Endothelial cell of umbilical vein (primary cell): ENCODE results near the gene DIP2A. TPM values are rescaled to one million over a fixed set of nuclear protein-coding genes. Genes with fewer than 3 reads are reported as not detected.

ENCODE experiments used
- BruUV-seq: library from RNA; stranded (reverse); fragments of 400-500 nt; replicated peaks from 2 replicates; lab custom pipeline; 2021; lab: Mats Ljungman, UMichigan
- CTCF ChIA-PET: fragments of 300-600, 350-600 bp; sonication (Branson Sonifier 250); formaldehyde crosslinking; loops from one replicate; lab custom pipeline; 2021; ENCODE audit warnings: antibody characterized with exemption, inconsistent platforms; lab: Charles Lee
- POLR2A ChIA-PET: fragments of 300-600, 350-600 bp; sonication (Branson Sonifier 250); formaldehyde crosslinking; loops from one replicate; lab custom pipeline; 2021; ENCODE audit warnings: antibody characterized with exemption, inconsistent platforms; lab: Charles Lee
- DNase-seq: peaks from one replicate; pipeline ENCODE4 v3.0.0-alpha.2; 2011; ENCODE audit warnings: low read depth, low spot score
- FAIRE-seq: peaks from 2 replicates; lab custom pipeline; 2011; peaks lifted over from hg19 to GRCh38; lab: Jason Lieb, UNC
- H2AFZ ChIP-seq: 2 replicates; pipeline ENCODE4 v1.6.0; 2012; ENCODE audit warnings: low read depth, low read length, control low read depth, inconsistent platforms
- H3K27ac ChIP-seq: 2 replicates; pipeline ENCODE4 v1.5.1; 2011; ENCODE audit warnings: low read depth, mild to moderate bottlenecking, control low read depth, low read length, moderate library complexity; ENCODE audit not compliant: insufficient read depth
- H3K27me3 ChIP-seq, 2 experiments: 2 replicates each; pipeline versions ENCODE4 v1.6.0 to v1.6.1; 2011; ENCODE audit warnings: low read length in 2 of 2, mixed read lengths in 1 of 2; ENCODE audit not compliant: control insufficient read depth in 2 of 2, insufficient read depth in 2 of 2
- H3K36me3 ChIP-seq, 2 experiments: 2 replicates in 1 of 2; 3 replicates in 1 of 2; pipeline ENCODE4 v1.5.1; 2011; ENCODE audit warnings: low read length in 2 of 2, mild to moderate bottlenecking in 1 of 2, moderate library complexity in 1 of 2; ENCODE audit not compliant: control insufficient read depth in 2 of 2, insufficient read depth in 2 of 2; ENCODE audit errors: extremely low read depth in 1 of 2
- H3K4me1 ChIP-seq: 3 replicates; pipeline ENCODE4 v1.5.1; 2011; ENCODE audit warnings: mild to moderate bottlenecking, low read length; ENCODE audit not compliant: control insufficient read depth, insufficient read depth; ENCODE audit errors: extremely low read depth
- H3K4me2 ChIP-seq: 2 replicates; pipeline ENCODE4 v1.6.1; 2011; ENCODE audit warnings: low read length, control low read depth, mixed read lengths; ENCODE audit not compliant: insufficient read depth
- H3K4me3 ChIP-seq, 3 experiments: fragments of 200-600 bp in 1 of 3; sonication (generic), shearing (Covaris generic) in 1 of 3; replicated peaks in 1 of 3; 2 replicates each; pipeline ENCODE4 v1.5.1; 2011 to 2016; ENCODE audit warnings: control low read depth in 3 of 3, low read length in 3 of 3, mild to moderate bottlenecking in 2 of 3, inconsistent platforms in 1 of 3, low read depth in 1 of 3, moderate library complexity in 1 of 3; ENCODE audit not compliant: insufficient read depth in 1 of 3
- H3K79me2 ChIP-seq: 2 replicates; pipeline ENCODE4 v1.6.0; 2012; ENCODE audit warnings: low read length, inconsistent platforms; ENCODE audit not compliant: control insufficient read depth, insufficient read depth
- H3K9ac ChIP-seq: replicated peaks from 2 replicates; pipeline ENCODE3; 2011; ENCODE audit warnings: low read length, control low read depth; ENCODE audit not compliant: insufficient read depth; ENCODE audit errors: extremely low read depth
- H3K9me1 ChIP-seq: replicated peaks from 3 replicates; pipeline ENCODE4 v1.6.0; 2011; ENCODE audit warnings: mild to moderate bottlenecking, low read length; ENCODE audit not compliant: control insufficient read depth, insufficient read depth; ENCODE audit errors: extremely low read depth
- H3K9me3 ChIP-seq: replicated peaks from 2 replicates; pipeline ENCODE4 v1.5.1; 2012; ENCODE audit warnings: low read length, inconsistent platforms; ENCODE audit not compliant: control insufficient read depth, insufficient read depth
- H4K20me1 ChIP-seq: replicated peaks from 2 replicates; pipeline ENCODE3; 2011; ENCODE audit warnings: mild to moderate bottlenecking, low read length; ENCODE audit not compliant: control insufficient read depth, insufficient read depth; ENCODE audit errors: extremely low read depth
- CTCF ChIP-seq, 2 donors: IDR thresholded peaks; 1 replicate in 1 of 2; 2 replicates in 1 of 2; pipeline ENCODE4 v1.5.1; 2011; ENCODE audit warnings: low read length in 2 of 2, mild to moderate bottlenecking in 2 of 2, moderate library complexity in 2 of 2, control low read depth in 1 of 2, inconsistent platforms in 1 of 2, low read depth in 1 of 2; ENCODE audit not compliant: insufficient read depth in 1 of 2; ENCODE audit errors: extremely low read depth in 1 of 2
- EZH2 ChIP-seq: IDR thresholded peaks from 2 replicates; pipeline ENCODE4 v1.6.1; 2012; ENCODE audit warnings: borderline replicate concordance, low read depth, mild to moderate bottlenecking, moderate library complexity, low read length, inconsistent platforms; ENCODE audit not compliant: severe bottlenecking
- FOS ChIP-seq: IDR thresholded peaks from 2 replicates; pipeline ENCODE4 v1.6.1; 2011; ENCODE audit warnings: mild to moderate bottlenecking, low read length, moderate library complexity, borderline replicate concordance; ENCODE audit not compliant: insufficient read depth
- GATA2 ChIP-seq: IDR thresholded peaks from 2 replicates; pipeline ENCODE4 v1.7.0; 2011; ENCODE audit warnings: low read depth, mild to moderate bottlenecking, moderate library complexity, mixed read lengths, low read length; ENCODE audit not compliant: insufficient read length, insufficient read depth
- JUN ChIP-seq: IDR thresholded peaks from 2 replicates; pipeline ENCODE4 v1.6.1; 2011; ENCODE audit warnings: borderline replicate concordance, low read depth; ENCODE audit not compliant: insufficient read length, insufficient read depth
- MAX ChIP-seq: IDR thresholded peaks from 2 replicates; pipeline ENCODE4 v1.6.1; 2011; ENCODE audit not compliant: insufficient read depth, insufficient read length
- MYC ChIP-seq: IDR thresholded peaks from one replicate; pipeline ENCODE4 v1.6.1; 2011; ENCODE audit warnings: mild to moderate bottlenecking, low read depth, low read length
- POLR2A ChIP-seq: IDR thresholded peaks from 2 replicates; pipeline ENCODE4 v1.6.1; 2012; ENCODE audit warnings: low read depth, mild to moderate bottlenecking, control low read depth, low read length
- POLR2AphosphoS5 ChIP-seq: IDR thresholded peaks from 2 replicates; pipeline ENCODE4 v1.6.1; 2012; ENCODE audit warnings: low read depth, mild to moderate bottlenecking, control low read depth, low read length, moderate library complexity; ENCODE audit not compliant: insufficient read depth
- dilution Hi-C: fragments of 300-500 bp; cut with MboI; formaldehyde crosslinking; loops from one replicate; pipeline ENCODE4 v1.15.0; 2019; ENCODE audit warnings: low sequenced_read_pairs; ENCODE audit not compliant: extremely low pct_ligation_motif_present
- intact Hi-C: fragments of 100-400 bp; cut with micrococcal nuclease; formaldehyde crosslinking; loops from one replicate; pipeline ENCODE4 v1.10.0; 2022
- polyA plus RNA-seq, 4 experiments: library from polyadenylated mRNA; depleted of rRNA in 3 of 4; stranded (reverse) in 3 of 4; unstranded in 1 of 4; fragments of >200 nt; gene quantifications; 2 replicates each; pipeline versions ENCODE4 v1.2.1 to v1.2.3, GENCODE V29; 2011 to 2012; ENCODE audit warnings: missing spikeins in 1 of 4
- total RNA-seq: library from RNA; stranded (reverse); gene quantifications from 2 replicates; pipeline ENCODE4 v1.2.3, GENCODE V29; 2021

Gene DIP2A
- total and polyA plus RNA-seq, 2 donors (not counting 3 experiments of a cell fraction or from before 2014, with no cell fraction given) = 34.5 to 62.1 TPM

GRCh38 chr21:46483300-46484295 is 24.9 kb downstream of the DIP2A start:
- peaks cover 2 to 5% of the 10 kb centered on the region in 2 experiments for H3K36me3 ChIP-seq
- H3K4me3 ChIP-seq = no peak overlapping the region
- H3K27ac ChIP-seq = no peak overlapping the region
- POLR2A ChIA-PET = no interaction called here
- H3K9me1 ChIP-seq = no peaks in the 10 kb centered on the region
- TF ChIP-seq GATA2 = no peak
- TF ChIP-seq POLR2A = no peak
- TF ChIP-seq EZH2 = no peak
- no peak for TF ChIP-seq MAX
- TF ChIP-seq JUN = no peak
- no peak for TF ChIP-seq MYC
- no peak for TF ChIP-seq FOS
- no peak for TF ChIP-seq POLR2AphosphoS5
- no peak for TF ChIP-seq CTCF (IDR thresholded peaks at IDR 0.05; ENCODE audit: extremely low read depth in 1 of 2, insufficient read depth in 1 of 2, low read depth in 1 of 2, low read length in 2 of 2)
- H3K9me3 ChIP-seq = no peaks in the 10 kb centered on the region
- no peak overlapping the region for H2AFZ ChIP-seq
- no peak overlapping the region for H3K4me2 ChIP-seq
- H3K27me3 ChIP-seq = no peaks in the 10 kb centered on the region
- dilution Hi-C loops = no loop called here
- FAIRE-seq (no peak), DNase-seq (no peak)
- peaks cover 9% of the 10 kb centered on the region for H4K20me1 ChIP-seq
- CTCF ChIA-PET = no interaction called here
- no peaks in the 10 kb centered on the region for H3K4me1 ChIP-seq
- peaks cover 42% of the 10 kb centered on the region for H3K79me2 ChIP-seq
- intact Hi-C loops = no loop called here
- no peak overlapping the region for H3K9ac ChIP-seq
- no TSS peak for BruUV-seq
